Measurements from ENCODE around the gene VWF.

- TF ChIP-seq EZH2 (IDR thresholded peaks at IDR 0.05; ENCODE audit: low read length): no peak
- no peak for TF ChIP-seq CTCF (optimal IDR thresholded peaks at IDR 0.05 in 1 of 3, IDR thresholded peaks at IDR 0.05 in 1 of 3, conservative IDR thresholded peaks at IDR 0.05 in 1 of 3; ENCODE audit: extremely low read depth in 1 of 3, insufficient read depth in 2 of 3, low read length in 3 of 3)
These were observed 169.8 kb downstream of the VWF start for GRCh38 chr12:5954661-5955060.
